K562 (cell line): ENCODE measurements around the gene TP63. TPM values are rescaled to one million over a fixed set of nuclear protein-coding genes. Genes with fewer than 3 reads are reported as not detected.

Source experiments
- NCOR1 ChIP-seq: fragments of 450-650 bp; IDR thresholded peaks from 2 replicates; pipeline ENCODE4 v1.6.1; 2016; ENCODE audit warnings: mild to moderate bottlenecking, moderate library complexity
- SIN3A ChIP-seq, 2 experiments: fragments of 150-350 bp in 1 of 2; IDR thresholded peaks; 2 replicates each; pipeline ENCODE4 v1.6.1; 2011 to 2016; ENCODE audit warnings: borderline replicate concordance in 2 of 2, low read depth in 2 of 2, low read length in 2 of 2, mild to moderate bottlenecking in 2 of 2, moderate library complexity in 2 of 2; ENCODE audit not compliant: control insufficient read depth in 1 of 2
- TSC22D4 ChIP-seq: fragments of 450-650 bp; IDR thresholded peaks from 2 replicates; pipeline ENCODE4 v1.6.1; 2016; ENCODE audit warnings: missing genetic modification characterization, missing biosample characterization, control low read depth
- ZBTB17 ChIP-seq: fragments of 450-650 bp; formaldehyde crosslinking; IDR thresholded peaks from 2 replicates; pipeline ENCODE4 v1.4.0; 2020; ENCODE audit warnings: mild to moderate bottlenecking
- polyA plus RNA-seq, 8 experiments: library from polyadenylated mRNA; depleted of rRNA in 4 of 8; stranded (reverse) in 5 of 8; unstranded in 3 of 8; fragments of >200 nt; fragmentation: Nextera tagmentation in 2 of 8; fragmentation: Illumina TruSeq in 1 of 8; extraction: Ambion mirVana in 2 of 8; extraction: Trizol in 1 of 8; gene quantifications; 2 replicates each; pipeline versions ENCODE4 v1.2.1 to v1.2.3, GENCODE V29; 2011 to 2014; ENCODE audit warnings: inconsistent platforms in 1 of 8, missing spikeins in 1 of 8
- total RNA-seq, 7 experiments: library from RNA; depleted of rRNA in 6 of 7; stranded (reverse); fragments of >200 nt in 6 of 7; fragmentation: Illumina TruSeq in 2 of 7; extraction: Trizol in 2 of 7; gene quantifications; 2 replicates each; pipeline versions ENCODE4 v1.2.1 to v1.2.3, GENCODE V29; 2011 to 2021; ENCODE audit warnings: low replicate concordance in 1 of 7
- TF ChIP-seq, protein P1 (sequence below): IDR thresholded peaks from 3 replicates; pipeline ENCODE4 v1.6.1; 2011; ENCODE audit warnings: borderline replicate concordance, mild to moderate bottlenecking, moderate library complexity; ENCODE audit not compliant: insufficient read length; ENCODE audit errors: extremely low read depth
- TF ChIP-seq, protein P2 (sequence below): sonication (generic); formaldehyde crosslinking; IDR thresholded peaks from 2 replicates; pipeline ENCODE4 v1.9.0; 2022; ENCODE audit warnings: mild to moderate bottlenecking, missing genetic modification reagents
- TF ChIP-seq, protein P3 (sequence below), 3 experiments: fragments of 200-800 bp in 1 of 3; sonication (Bioruptor generic) in 1 of 3; sonication (generic) in 1 of 3; formaldehyde crosslinking in 1 of 3; IDR thresholded peaks; 2 replicates each; pipeline versions ENCODE4 v1.6.1 to v1.8.0; 2016 to 2022; ENCODE audit warnings: mild to moderate bottlenecking in 2 of 3, missing compliant biosample characterization in 2 of 3, missing genetic modification characterization in 2 of 3, missing genetic modification reagents in 1 of 3

TP63 gene
- total and polyA plus RNA-seq, 9 of the 15 experiments (the other 6 are each of a cell fraction or from before 2014, with no cell fraction given), result 0.32 to 1.4 (median 0.50) TPM

DNA sequence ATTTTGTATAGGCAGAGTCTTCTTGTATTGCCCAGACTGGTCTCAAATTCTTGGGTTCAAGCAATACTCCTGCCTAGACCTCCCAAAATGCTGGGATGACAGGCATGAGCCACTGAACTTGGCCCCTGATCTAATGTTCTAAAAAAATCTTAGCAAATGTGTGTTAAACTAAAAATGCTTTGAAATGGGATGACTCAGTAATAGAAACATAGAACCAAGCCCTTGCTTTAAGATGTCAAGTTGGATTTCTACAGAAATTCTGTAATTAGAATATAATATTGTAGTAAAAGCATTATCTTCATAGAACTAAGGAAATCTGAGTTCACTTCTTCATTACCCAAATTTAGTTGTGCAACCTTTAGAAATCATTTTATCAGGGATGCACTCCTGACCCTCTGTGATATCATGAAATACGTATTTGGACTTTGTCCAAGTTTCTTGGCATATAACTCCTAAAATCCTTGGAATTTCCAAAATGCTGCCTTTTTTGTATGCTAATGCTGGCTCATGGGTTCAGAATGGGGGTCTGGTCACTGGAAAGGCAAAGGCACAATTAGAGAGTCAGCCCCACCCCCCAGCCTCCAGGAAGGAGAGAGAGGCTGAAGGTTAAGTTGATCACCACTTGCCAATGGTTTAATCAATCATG lies 217.3 kb downstream of the TP63 start (continued):
- TF ChIP-seq, protein P1, sequence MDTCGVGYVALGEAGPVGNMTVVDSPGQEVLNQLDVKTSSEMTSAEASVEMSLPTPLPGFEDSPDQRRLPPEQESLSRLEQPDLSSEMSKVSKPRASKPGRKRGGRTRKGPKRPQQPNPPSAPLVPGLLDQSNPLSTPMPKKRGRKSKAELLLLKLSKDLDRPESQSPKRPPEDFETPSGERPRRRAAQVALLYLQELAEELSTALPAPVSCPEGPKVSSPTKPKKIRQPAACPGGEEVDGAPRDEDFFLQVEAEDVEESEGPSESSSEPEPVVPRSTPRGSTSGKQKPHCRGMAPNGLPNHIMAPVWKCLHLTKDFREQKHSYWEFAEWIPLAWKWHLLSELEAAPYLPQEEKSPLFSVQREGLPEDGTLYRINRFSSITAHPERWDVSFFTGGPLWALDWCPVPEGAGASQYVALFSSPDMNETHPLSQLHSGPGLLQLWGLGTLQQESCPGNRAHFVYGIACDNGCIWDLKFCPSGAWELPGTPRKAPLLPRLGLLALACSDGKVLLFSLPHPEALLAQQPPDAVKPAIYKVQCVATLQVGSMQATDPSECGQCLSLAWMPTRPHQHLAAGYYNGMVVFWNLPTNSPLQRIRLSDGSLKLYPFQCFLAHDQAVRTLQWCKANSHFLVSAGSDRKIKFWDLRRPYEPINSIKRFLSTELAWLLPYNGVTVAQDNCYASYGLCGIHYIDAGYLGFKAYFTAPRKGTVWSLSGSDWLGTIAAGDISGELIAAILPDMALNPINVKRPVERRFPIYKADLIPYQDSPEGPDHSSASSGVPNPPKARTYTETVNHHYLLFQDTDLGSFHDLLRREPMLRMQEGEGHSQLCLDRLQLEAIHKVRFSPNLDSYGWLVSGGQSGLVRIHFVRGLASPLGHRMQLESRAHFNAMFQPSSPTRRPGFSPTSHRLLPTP, result no peak
- TF ChIP-seq TSC22D4 (tag), result no peak
- no peak for TF ChIP-seq SIN3A (IDR thresholded peaks at IDR 0.05; ENCODE audit: borderline replicate concordance in 2 of 2, control insufficient read depth in 1 of 2, low read depth in 2 of 2, low read length in 2 of 2)
- TF ChIP-seq, protein P2, sequence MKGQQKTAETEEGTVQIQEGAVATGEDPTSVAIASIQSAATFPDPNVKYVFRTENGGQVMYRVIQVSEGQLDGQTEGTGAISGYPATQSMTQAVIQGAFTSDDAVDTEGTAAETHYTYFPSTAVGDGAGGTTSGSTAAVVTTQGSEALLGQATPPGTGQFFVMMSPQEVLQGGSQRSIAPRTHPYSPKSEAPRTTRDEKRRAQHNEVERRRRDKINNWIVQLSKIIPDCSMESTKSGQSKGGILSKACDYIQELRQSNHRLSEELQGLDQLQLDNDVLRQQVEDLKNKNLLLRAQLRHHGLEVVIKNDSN (CRISPR knock-in tag), result no peak
- TF ChIP-seq, protein P3, sequence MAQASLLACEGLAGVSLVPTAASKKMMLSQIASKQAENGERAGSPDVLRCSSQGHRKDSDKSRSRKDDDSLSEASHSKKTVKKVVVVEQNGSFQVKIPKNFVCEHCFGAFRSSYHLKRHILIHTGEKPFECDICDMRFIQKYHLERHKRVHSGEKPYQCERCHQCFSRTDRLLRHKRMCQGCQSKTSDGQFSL (CRISPR knock-in tag; IDR thresholded peaks at IDR 0.05), result no peak
- TF ChIP-seq, protein P3 (tag; IDR thresholded peaks at IDR 0.05), result no peak
- no peak for TF ChIP-seq ZBTB17 (CRISPR knock-in tag)
- TF ChIP-seq NCOR1, result no peak
